Esophagus squamous epithelium (tissue), 5 donors: ENCODE data around the gene SMAGP. TPM values are rescaled to one million over a fixed set of nuclear protein-coding genes. Genes with fewer than 3 reads are reported as not detected.
A peak's percentile ranks its signal among the peaks of the same experiment; 100 is the strongest.
"Not testable (repeated sequence)": the region's sequence is repeated elsewhere in the genome, so short reads cannot be mapped to it uniquely, and the experiment has no call there.

ENCODE experiments used
- DNase-seq: peaks from one replicate; lab custom pipeline; 2025; lab: John Stamatoyannopoulos, UW
- H3K27ac ChIP-seq, 4 donors: fragments of 200-600 bp; sonication (generic); one replicate each; pipeline ENCODE4 v1.5.1; 2016 to 2019; ENCODE audit warnings: mild to moderate bottlenecking in 1 of 4
- H3K27me3 ChIP-seq, 4 donors: fragments of 200-600 bp; sonication (generic); 1 replicate in 3 of 4; 2 replicates in 1 of 4; pipeline versions ENCODE4 v1.5.1 to v1.6.0; 2017 to 2021; ENCODE audit warnings: antibody characterized with exemption in 1 of 4
- H3K36me3 ChIP-seq, 3 donors: fragments of 200-600 bp; sonication (generic); one replicate each; pipeline ENCODE4 v1.5.1; 2016 to 2019
- H3K4me1 ChIP-seq, 3 donors: fragments of 200-600 bp; sonication (generic); one replicate each; pipeline ENCODE4 v1.5.1; 2017 to 2019
- H3K4me3 ChIP-seq, 4 donors: fragments of 200-600 bp; sonication (generic); 1 replicate in 3 of 4; 2 replicates in 1 of 4; pipeline ENCODE4 v1.5.1; 2016 to 2019; ENCODE audit warnings: mild to moderate bottlenecking in 2 of 4, moderate library complexity in 1 of 4
- H3K9me3 ChIP-seq, 3 donors: fragments of 200-600 bp; sonication (generic); one replicate each; pipeline ENCODE4 v1.5.1; 2016 to 2019
- POLR2A ChIP-seq, 4 donors: fragments of 450-650 bp; IDR thresholded peaks; one replicate each; pipeline ENCODE4 v1.6.1; 2017; ENCODE audit warnings: antibody characterized with exemption in 4 of 4, mild to moderate bottlenecking in 4 of 4, moderate library complexity in 3 of 4
- WGBS, 2 donors: methylation state at CpG; one replicate each; pipeline ENCODE4 v1.1.5; 2018; 5-methylcytosine and 5-hydroxymethylcytosine counted together
- intact Hi-C: fragments of 100-400 bp; cut with DNase I; formaldehyde crosslinking; loops from one replicate; pipeline ENCODE4 v1.15.0; 2022
- total RNA-seq, 4 donors: library from RNA; depleted of rRNA; stranded (reverse); fragments of >200 nt; gene quantifications; one replicate each; pipeline ENCODE4 v1.1.0, GENCODE V29; 2016
- TF ChIP-seq, protein P1 (sequence below), 6 experiments: fragments of 450-650 bp in 4 of 6; fragments of 200-600 bp in 2 of 6; sonication (generic) in 2 of 6; IDR thresholded peaks; one replicate each; pipeline ENCODE4 v1.5.1; 2016 to 2019; ENCODE audit warnings: antibody characterized with exemption in 6 of 6, mild to moderate bottlenecking in 4 of 6, moderate library complexity in 4 of 6
- donor health status: DM: yes; HTN: yes; CAD: no.

Gene SMAGP
- total RNA-seq, 4 donors from 2014 or later: 97.8 to 169 (median 124) TPM

DNA sequence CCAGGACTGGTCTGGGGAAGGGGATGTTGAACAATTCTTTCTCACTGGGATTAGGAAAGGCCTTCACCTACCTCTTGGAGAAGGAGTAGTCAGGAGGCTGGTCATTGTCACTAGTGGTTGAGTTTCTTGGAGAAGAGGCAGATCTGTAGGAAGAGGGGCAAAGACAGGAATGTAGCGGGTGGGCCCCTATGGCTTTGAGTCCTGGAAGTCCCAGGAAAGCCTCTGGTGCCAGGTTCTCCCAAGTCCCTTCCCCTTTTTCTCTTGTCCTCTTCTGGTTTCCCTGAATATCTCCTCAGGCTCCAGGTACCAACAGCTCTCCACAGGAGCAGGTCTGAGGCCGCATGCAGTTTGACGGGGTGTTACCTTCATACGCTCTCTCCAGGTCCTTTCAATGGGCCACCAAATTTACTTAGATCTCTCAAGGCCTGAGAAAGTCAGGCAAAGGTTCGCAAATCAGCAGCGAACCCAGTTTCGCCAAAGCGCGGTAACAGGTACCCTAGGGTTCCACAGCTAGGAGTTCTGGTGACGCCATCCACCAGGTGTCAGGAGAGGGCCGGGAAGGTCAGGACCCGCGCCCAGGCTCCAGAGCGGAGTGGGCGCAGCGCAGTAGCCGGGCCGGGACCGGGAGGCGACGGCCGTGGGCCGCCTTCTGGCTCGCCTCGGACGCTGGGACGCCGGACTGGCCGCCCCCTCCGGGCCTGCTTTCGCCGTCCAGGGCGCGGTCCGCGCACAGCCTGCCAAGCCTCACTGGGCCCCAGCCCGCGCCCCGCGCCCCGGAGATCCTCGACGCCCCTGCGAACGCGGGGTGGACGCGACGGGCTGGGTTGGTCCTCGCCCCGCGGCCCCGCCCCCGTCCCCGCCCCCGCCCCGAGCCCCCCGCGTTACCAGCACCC is 795 bp downstream of the SMAGP start:
- H3K27me3 ChIP-seq: peaks cover 0 to 7% (median 0%) of the 10 kb centered on the region in 4 donors
- TF ChIP-seq, protein P1, sequence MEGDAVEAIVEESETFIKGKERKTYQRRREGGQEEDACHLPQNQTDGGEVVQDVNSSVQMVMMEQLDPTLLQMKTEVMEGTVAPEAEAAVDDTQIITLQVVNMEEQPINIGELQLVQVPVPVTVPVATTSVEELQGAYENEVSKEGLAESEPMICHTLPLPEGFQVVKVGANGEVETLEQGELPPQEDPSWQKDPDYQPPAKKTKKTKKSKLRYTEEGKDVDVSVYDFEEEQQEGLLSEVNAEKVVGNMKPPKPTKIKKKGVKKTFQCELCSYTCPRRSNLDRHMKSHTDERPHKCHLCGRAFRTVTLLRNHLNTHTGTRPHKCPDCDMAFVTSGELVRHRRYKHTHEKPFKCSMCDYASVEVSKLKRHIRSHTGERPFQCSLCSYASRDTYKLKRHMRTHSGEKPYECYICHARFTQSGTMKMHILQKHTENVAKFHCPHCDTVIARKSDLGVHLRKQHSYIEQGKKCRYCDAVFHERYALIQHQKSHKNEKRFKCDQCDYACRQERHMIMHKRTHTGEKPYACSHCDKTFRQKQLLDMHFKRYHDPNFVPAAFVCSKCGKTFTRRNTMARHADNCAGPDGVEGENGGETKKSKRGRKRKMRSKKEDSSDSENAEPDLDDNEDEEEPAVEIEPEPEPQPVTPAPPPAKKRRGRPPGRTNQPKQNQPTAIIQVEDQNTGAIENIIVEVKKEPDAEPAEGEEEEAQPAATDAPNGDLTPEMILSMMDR (IDR thresholded peaks at IDR 0.05): peak; percentile 31 to 71 (median 58)
- TF ChIP-seq POLR2A (IDR thresholded peaks at IDR 0.05): no peak
- peaks cover 2 to 58% (median 10%) of the 10 kb centered on the region in 3 donors for H3K4me1 ChIP-seq
- peaks cover 0 to 12% (median 0%) of the 10 kb centered on the region in 3 donors for H3K36me3 ChIP-seq
- DNase-seq: no peak
- H3K9me3 ChIP-seq: no peaks in the 10 kb centered on the region
- peak overlapping the region; percentile 89 to 94 (median 92) for H3K27ac ChIP-seq
- H3K4me3 ChIP-seq: peak overlapping the region; percentile 56 to 96 (median 76)
- intact Hi-C loops: loop anchor here (5.0 kb wide), 1 partner anchor 73 kb away; no protein-coding TSS in a partner anchor
- WGBS, 2 donors: 76% methylated on average over 3 of the region's 59 CpGs; no CpG with 5 or more reads in 1 of the 2 donors

DNA sequence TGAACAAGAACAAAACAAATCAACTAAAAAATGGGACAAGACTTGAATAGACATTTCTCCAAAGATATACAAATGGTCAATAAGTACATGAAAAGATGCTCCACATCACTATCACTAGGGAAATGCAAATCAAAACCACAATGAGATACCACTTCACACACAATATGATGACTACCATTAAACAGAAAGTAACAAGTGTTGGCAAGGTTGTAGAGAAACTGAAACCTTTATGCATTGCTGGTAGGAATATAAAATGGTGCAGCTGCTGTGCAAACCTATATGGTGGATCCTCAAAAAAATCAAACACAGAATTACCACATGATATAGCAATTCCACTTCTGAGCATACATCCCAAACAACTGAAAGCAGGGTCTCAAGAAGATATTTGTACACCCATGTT is 5.2 kb downstream of the SMAGP start:
- Histone ChIP-seq H3K27me3 (no peaks in the 10 kb centered on the region), H3K4me1 (peaks cover 0 to 52% (median 4%) of the 10 kb centered on the region in 3 donors), H3K9me3 (no peaks in the 10 kb centered on the region), H3K27ac (no peak overlapping the region), H3K4me3 (no peak overlapping the region), H3K36me3 (peaks cover 0 to 28% (median 0%) of the 10 kb centered on the region in 3 donors)
- no peak for DNase-seq
- TF ChIP-seq POLR2A (IDR thresholded peaks at IDR 0.05): no peak
- TF ChIP-seq, protein P1 (IDR thresholded peaks at IDR 0.05): no peak
- intact Hi-C loops: loop anchor here (5.0 kb wide), 1 partner anchor 77 kb away; no protein-coding TSS in a partner anchor

DNA sequence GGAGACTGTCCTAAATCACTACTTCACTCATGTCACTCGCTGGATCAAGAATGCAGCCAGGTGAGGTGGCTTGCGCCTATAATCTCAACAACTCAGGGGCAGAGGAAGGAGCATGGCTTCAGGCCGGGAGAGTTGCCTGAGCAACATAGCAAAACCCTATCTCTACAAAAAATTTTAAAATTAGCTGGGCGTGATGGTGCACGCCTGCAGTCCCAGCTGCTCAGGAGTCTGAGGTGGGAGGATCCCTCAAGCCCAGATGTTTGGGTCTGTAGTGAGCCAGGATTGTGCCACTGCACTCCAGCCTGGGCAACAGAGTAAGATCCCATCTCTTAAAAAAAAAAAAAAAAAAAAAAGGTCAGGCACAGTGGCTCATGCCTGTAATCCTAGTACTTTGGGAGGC is 5.9 kb downstream of the SMAGP start:
- TF ChIP-seq POLR2A (IDR thresholded peaks at IDR 0.05): no peak
- TF ChIP-seq, protein P1 (IDR thresholded peaks at IDR 0.05): no peak
- peaks cover 0 to 46% (median 4%) of the 10 kb centered on the region in 3 donors for H3K4me1 ChIP-seq

DNA sequence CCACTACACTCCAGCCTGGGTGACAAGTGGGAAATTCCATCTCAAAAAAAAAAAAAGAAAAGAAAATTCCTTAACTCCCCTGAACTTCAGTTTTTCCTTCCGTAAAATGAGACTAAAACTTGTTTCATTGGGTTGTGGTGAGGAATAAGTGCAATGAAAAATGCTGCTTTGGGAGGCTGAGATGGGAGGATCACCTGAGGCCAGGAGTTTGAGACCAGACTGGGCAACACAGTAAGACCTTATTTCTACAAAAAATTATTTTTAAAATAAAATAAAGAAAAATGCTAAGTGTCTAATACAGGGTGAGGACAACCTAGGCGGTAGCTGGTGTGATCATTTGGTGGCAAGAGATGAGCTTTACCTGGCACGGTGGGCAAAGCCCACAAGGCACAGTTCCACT is 6.9 kb downstream of the SMAGP start:
- no peaks in the 10 kb centered on the region for H3K27me3 ChIP-seq
- no peak for DNase-seq
- H3K36me3 ChIP-seq: peaks cover 0 to 35% (median 0%) of the 10 kb centered on the region in 3 donors
- no peak overlapping the region for H3K4me3 ChIP-seq
- no peaks in the 10 kb centered on the region for H3K9me3 ChIP-seq
- WGBS, 2 donors: 94 to 98% methylated on average over 3 of the region's 3 CpGs
- H3K4me1 ChIP-seq: peaks cover 0 to 36% (median 4%) of the 10 kb centered on the region in 3 donors
- TF ChIP-seq, protein P1 (IDR thresholded peaks at IDR 0.05): no peak
- TF ChIP-seq POLR2A (IDR thresholded peaks at IDR 0.05): no peak
- H3K27ac ChIP-seq: peak overlapping the region in 2 of 4 donors; percentile 38 to 43
- intact Hi-C loops: no loop called here

More for the DNA sequence above, 5.9 kb downstream of the SMAGP start:
- no peak overlapping the region for H3K4me3 ChIP-seq
- H3K27ac ChIP-seq: no peak overlapping the region
- intact Hi-C loops: no loop called here
- WGBS, 2 donors: 70 to 76% methylated on average over 3 to 4 of the region's 5 CpGs
- no peaks in the 10 kb centered on the region for H3K27me3 ChIP-seq
- H3K36me3 ChIP-seq: peaks cover 0 to 33% (median 0%) of the 10 kb centered on the region in 3 donors
- no peaks in the 10 kb centered on the region for H3K9me3 ChIP-seq
- no peak for DNase-seq

DNA sequence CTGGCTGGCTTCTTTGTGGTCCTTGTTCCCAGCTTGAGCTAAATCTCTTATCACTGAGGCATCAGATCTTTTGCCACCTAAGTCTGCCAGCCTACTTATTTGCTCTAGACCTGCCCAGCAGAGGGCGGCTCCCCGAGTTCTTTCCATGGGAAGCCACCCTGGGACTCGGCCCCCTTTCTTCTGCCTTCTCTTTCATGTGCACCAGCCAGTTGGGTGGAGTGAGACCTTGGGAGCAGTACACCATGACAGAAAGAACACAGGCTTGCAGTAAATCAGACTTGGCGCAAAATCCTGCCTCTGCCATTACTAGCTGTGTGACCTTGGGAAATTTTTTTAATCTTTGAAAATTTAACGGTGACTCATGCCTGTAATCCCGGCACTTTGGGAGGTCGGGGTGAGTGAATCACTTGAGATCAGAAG is 7.4 kb downstream of the SMAGP start:
- Histone ChIP-seq H3K4me1 (peaks cover 0 to 30% (median 4%) of the 10 kb centered on the region in 3 donors), H3K9me3 (no peaks in the 10 kb centered on the region), H3K27me3 (no peaks in the 10 kb centered on the region), H3K4me3 (no peak overlapping the region), H3K27ac (peak overlapping the region in 2 of 4 donors; percentile 38 to 43), H3K36me3 (peaks cover 0 to 41% (median 0%) of the 10 kb centered on the region in 3 donors)
- no peak for DNase-seq
- intact Hi-C loops: no loop called here
- WGBS, 2 donors: 12 to 34% methylated on average over 7 of the region's 7 CpGs
- TF ChIP-seq, protein P1 (IDR thresholded peaks at IDR 0.05): peak in 5 of 6 experiments; percentile 27 to 58 (median 53)
- no peak for TF ChIP-seq POLR2A (IDR thresholded peaks at IDR 0.05)

DNA sequence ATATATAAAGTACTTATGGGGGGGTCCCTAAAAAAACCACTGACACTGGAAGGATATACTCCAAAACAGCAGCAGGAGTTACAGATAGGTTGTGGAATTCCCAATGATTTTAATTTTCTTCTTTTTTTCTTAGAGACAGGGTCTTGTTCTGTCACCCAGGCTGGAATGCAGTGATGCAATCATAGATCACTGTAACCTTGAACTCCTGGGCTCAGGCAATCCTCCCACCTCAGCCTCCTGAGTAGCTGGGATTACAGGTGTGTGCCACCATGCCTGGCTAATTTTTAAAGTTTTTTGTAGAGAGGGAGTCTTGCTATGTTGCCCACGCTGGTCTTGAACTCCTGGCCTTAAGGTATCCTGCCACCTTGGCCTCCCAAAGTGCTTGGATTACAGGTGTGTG is 10.6 kb downstream of the SMAGP start:
- DNase-seq, H3K27ac ChIP-seq, H3K27me3 ChIP-seq, H3K9me3 ChIP-seq, intact Hi-C loops, H3K4me3 ChIP-seq: not testable (repeated sequence)
- Histone ChIP-seq H3K4me1 (peaks cover 0 to 10% (median 4%) of the 10 kb centered on the region in 3 donors), H3K36me3 (peaks cover 0 to 57% (median 0%) of the 10 kb centered on the region in 3 donors)
- WGBS, 2 donors: 93 to 100% methylated on average over 1 of the region's 1 CpG
